K562 (cell line): ENCODE results near the gene MBD1. TPM values are rescaled to one million over a fixed set of nuclear protein-coding genes. Genes with fewer than 3 reads are reported as not detected.
A peak's percentile ranks its signal among the peaks of the same experiment; 100 is the strongest.

ENCODE experiments used
- ASH1L ChIP-seq: fragments of 450-650 bp; IDR thresholded peaks from 2 replicates; pipeline ENCODE4 v1.6.1; 2018; ENCODE audit warnings: borderline replicate concordance, mild to moderate bottlenecking, low read depth; ENCODE audit not compliant: partially characterized antibody
- BDP1 ChIP-seq: IDR thresholded peaks from 3 replicates; pipeline ENCODE4 v1.6.1; 2011; ENCODE audit not compliant: insufficient read length, insufficient read depth
- C11orf30 ChIP-seq: fragments of 450-650 bp; IDR thresholded peaks from 2 replicates; pipeline ENCODE4 v1.6.1; 2016; ENCODE audit warnings: low read depth, mild to moderate bottlenecking
- CUX1 ChIP-seq: fragments of 200-800 bp; sonication (Bioruptor generic); IDR thresholded peaks from 2 replicates; pipeline ENCODE4 v1.6.1; 2016; ENCODE audit warnings: missing genetic modification characterization, missing compliant biosample characterization
- EGR1 ChIP-seq: fragments of 450-650 bp; conservative IDR thresholded peaks from 2 replicates; pipeline ENCODE4 v1.6.1; 2017; ENCODE audit warnings: mild to moderate bottlenecking
- ELF4 ChIP-seq: fragments of 450-650 bp; formaldehyde crosslinking; IDR thresholded peaks from 2 replicates; pipeline ENCODE4 v1.4.0; 2022; ENCODE audit warnings: missing genetic modification characterization
- ERF ChIP-seq: fragments of 450-650 bp; formaldehyde crosslinking; IDR thresholded peaks from 2 replicates; pipeline ENCODE4 v1.4.0; 2020; ENCODE audit warnings: mild to moderate bottlenecking, mixed read lengths
- FOXA1 ChIP-seq: fragments of 450-650 bp; IDR thresholded peaks from 2 replicates; pipeline ENCODE4 v1.6.1; 2016; ENCODE audit warnings: mild to moderate bottlenecking, borderline replicate concordance
- HLTF ChIP-seq: fragments of 450-650 bp; IDR thresholded peaks from 2 replicates; pipeline ENCODE4 v1.6.1; 2016
- NR2F6 ChIP-seq: fragments of 450-650 bp; formaldehyde crosslinking; IDR thresholded peaks from 2 replicates; pipeline ENCODE4 v1.4.0; 2020; ENCODE audit warnings: mild to moderate bottlenecking
- PCBP2 ChIP-seq: fragments of 200-400 bp; formaldehyde crosslinking; IDR thresholded peaks from 2 replicates; pipeline ENCODE4 v1.6.1; 2018; ENCODE audit warnings: low read length, low read depth, mild to moderate bottlenecking, moderate library complexity; ENCODE audit not compliant: poor library complexity, severe bottlenecking
- PHB2 ChIP-seq: fragments of 450-650 bp; IDR thresholded peaks from 2 replicates; pipeline ENCODE4 v1.6.1; 2017; ENCODE audit warnings: low read depth
- POLR3A ChIP-seq: IDR thresholded peaks from 2 replicates; pipeline ENCODE4 v1.6.1; 2011; ENCODE audit warnings: borderline replicate concordance, mild to moderate bottlenecking, moderate library complexity; ENCODE audit not compliant: insufficient read length, insufficient read depth; ENCODE audit errors: extremely low read depth
- SMAD3 ChIP-seq: fragments of 450-650 bp; formaldehyde crosslinking; conservative IDR thresholded peaks from 2 replicates; pipeline ENCODE4 v1.4.0; 2020; ENCODE audit warnings: mild to moderate bottlenecking
- TGIF2 ChIP-seq: sonication (generic); formaldehyde crosslinking; IDR thresholded peaks from 2 replicates; pipeline ENCODE4 v1.8.1; 2022; ENCODE audit warnings: mild to moderate bottlenecking, missing genetic modification reagents, moderate library complexity
- ZFP30 ChIP-seq: fragments of 250-450 bp; sonication (Bioruptor Pico); IDR thresholded peaks from 2 replicates; pipeline ENCODE4 v1.8.0; 2022; ENCODE audit warnings: moderate library complexity, mild to moderate bottlenecking, inconsistent platforms, borderline replicate concordance
- ZNF134 ChIP-seq: fragments of 250-450 bp; sonication (Bioruptor Pico); conservative IDR thresholded peaks from 2 replicates; pipeline ENCODE4 v1.4.0; 2020
- ZNF639 ChIP-seq, 2 experiments: fragments of 200-800 bp in 1 of 2; sonication (Bioruptor generic) in 1 of 2; sonication (generic) in 1 of 2; formaldehyde crosslinking in 1 of 2; IDR thresholded peaks in 1 of 2; conservative IDR thresholded peaks in 1 of 2; 2 replicates each; pipeline versions ENCODE4 v1.5.0 to v1.6.1; 2016 to 2020; ENCODE audit warnings: missing compliant biosample characterization in 1 of 2, missing genetic modification characterization in 1 of 2, missing genetic modification reagents in 1 of 2
- polyA plus RNA-seq, 8 experiments: library from polyadenylated mRNA; depleted of rRNA in 4 of 8; stranded (reverse) in 5 of 8; unstranded in 3 of 8; fragments of >200 nt; fragmentation: Nextera tagmentation in 2 of 8; fragmentation: Illumina TruSeq in 1 of 8; extraction: Ambion mirVana in 2 of 8; extraction: Trizol in 1 of 8; gene quantifications; 2 replicates each; pipeline versions ENCODE4 v1.2.1 to v1.2.3, GENCODE V29; 2011 to 2014; ENCODE audit warnings: inconsistent platforms in 1 of 8, missing spikeins in 1 of 8
- total RNA-seq, 7 experiments: library from RNA; depleted of rRNA in 6 of 7; stranded (reverse); fragments of >200 nt in 6 of 7; fragmentation: Illumina TruSeq in 2 of 7; extraction: Trizol in 2 of 7; gene quantifications; 2 replicates each; pipeline versions ENCODE4 v1.2.1 to v1.2.3, GENCODE V29; 2011 to 2021; ENCODE audit warnings: low replicate concordance in 1 of 7
- TF ChIP-seq, protein P1 (sequence below): fragments of 250-450 bp; sonication (Bioruptor Pico); IDR thresholded peaks from 2 replicates; pipeline ENCODE4 v1.4.0; 2020

Gene MBD1
- total and polyA plus RNA-seq, 9 of the 15 experiments (the other 6 are each of a cell fraction or from before 2014, with no cell fraction given), result 3.0 to 59.7 (median 31.7) TPM

DNA sequence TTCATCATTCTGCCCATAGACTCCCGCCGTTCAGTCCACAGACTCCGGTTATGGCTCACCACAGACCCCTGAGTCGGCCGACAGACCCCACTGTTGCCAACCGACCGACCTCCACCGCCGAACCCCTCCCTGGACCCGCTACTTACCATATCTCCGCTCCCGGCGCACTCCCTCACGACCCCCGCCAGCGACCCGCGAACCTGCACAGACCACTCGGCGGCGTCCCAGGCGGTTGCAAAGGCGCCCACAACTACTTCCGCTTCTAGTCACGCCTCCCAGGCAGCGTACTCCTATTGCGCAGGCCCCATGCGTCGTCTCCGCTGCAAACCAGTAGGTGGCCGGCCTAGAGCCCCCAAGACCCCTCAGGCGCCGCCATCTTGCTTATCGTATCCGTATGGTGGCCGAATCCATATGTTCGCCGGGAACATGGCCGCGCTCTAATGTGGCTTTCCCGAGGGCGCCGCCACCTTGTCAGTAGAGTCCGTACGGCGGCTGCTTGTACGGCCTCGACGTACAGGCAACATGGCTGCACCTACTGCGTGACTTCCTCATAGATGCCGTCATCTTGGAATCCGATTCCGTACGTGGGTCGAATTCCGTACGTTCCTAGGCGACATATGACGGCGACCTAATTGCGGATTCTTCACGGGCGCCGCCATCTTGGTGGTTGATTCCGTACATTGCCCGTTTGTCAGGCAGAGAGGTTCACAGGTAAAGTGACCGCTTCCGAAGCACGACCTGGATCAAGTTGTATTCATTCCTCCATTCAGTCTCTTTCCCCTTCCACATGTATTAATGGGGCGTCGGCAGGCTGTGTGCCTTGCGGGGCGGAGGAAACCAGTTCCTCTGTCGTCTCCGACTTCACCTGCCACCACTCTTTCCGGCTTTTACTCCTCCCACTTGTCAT is 6.4 kb upstream of the MBD1 start, which contains the start of gene CXXC1 (continued):
- no peak for TF ChIP-seq PCBP2
- peak; percentile 53 for TF ChIP-seq ASH1L
- TF ChIP-seq HLTF, result no peak
- TF ChIP-seq ELF4 (CRISPR knock-in tag), result 0 out of 2 replicates have a peak, but pooled peaks have one; percentile 6
- no peak for TF ChIP-seq ZFP30
- TF ChIP-seq NR2F6 (CRISPR knock-in tag), result no peak
- peak; percentile 23; the same call in 1 of the 2 replicates for TF ChIP-seq CUX1 (CRISPR knock-in tag)
- no peak for TF ChIP-seq PHB2
- peak; percentile 28 for TF ChIP-seq C11orf30
- no peak for TF ChIP-seq FOXA1
- peak in 1 of 2 experiments; percentile 98; a peak in 2 of 4 replicates for TF ChIP-seq ZNF639 (CRISPR knock-in tag; conservative IDR thresholded peaks at IDR 0.05 in 1 of 2, IDR thresholded peaks at IDR 0.05 in 1 of 2)
- TF ChIP-seq ZNF134 (CRISPR knock-in tag), result 0 out of 2 replicates have a peak, but pooled peaks have one; percentile 20
- no peak; the same call in 1 of the 2 replicates for TF ChIP-seq EGR1
- TF ChIP-seq, protein P1, sequence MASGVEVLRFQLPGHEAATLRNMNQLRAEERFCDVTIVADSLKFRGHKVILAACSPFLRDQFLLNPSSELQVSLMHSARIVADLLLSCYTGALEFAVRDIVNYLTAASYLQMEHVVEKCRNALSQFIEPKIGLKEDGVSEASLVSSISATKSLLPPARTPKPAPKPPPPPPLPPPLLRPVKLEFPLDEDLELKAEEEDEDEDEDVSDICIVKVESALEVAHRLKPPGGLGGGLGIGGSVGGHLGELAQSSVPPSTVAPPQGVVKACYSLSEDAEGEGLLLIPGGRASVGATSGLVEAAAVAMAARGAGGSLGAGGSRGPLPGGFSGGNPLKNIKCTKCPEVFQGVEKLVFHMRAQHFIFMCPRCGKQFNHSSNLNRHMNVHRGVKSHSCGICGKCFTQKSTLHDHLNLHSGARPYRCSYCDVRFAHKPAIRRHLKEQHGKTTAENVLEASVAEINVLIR (CRISPR knock-in tag), result peak; percentile 63; the same call in 1 of the 2 replicates
- no peak for TF ChIP-seq BDP1
- peak; percentile 80 for TF ChIP-seq SMAD3 (CRISPR knock-in tag)
- no peak for TF ChIP-seq ERF (CRISPR knock-in tag)
- no peak for TF ChIP-seq POLR3A
- no peak for TF ChIP-seq TGIF2 (CRISPR knock-in tag)
